ENCODE results near the gene TESK2. TPM values are rescaled to one million over a fixed set of nuclear protein-coding genes. Genes with fewer than 3 reads are reported as not detected.
"Not testable (repeated sequence)": the region's sequence is repeated elsewhere in the genome, so short reads cannot be mapped to it uniquely, and the experiment has no call there.

Gene TESK2
- total RNA-seq, 1 experiment from 2014 or later = 0.27 TPM

DNA sequence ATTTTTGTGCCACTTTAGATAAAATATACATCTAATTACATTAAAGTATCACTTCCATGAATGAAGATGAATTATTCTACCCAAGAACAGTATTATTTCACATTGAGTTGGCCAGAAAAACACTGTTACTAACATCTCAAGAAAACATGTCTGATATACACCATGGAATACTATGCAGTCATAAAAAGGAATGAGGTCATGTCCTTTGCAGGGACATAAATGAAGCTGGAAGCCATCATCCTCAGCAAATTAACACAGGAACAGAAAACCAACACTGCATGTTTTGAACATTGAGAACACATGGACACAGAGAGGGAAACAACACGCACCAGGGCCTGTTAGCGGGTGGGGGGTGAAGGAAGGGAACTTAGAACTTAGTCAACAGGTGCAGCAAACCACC is 69.0 kb downstream of the TESK2 start:
- no peak for DNase-seq (ENCODE audit: extremely low read depth, low read depth)

- DNase-seq (ENCODE audit: extremely low read depth, low read depth) = no peak
Observed at GRCh38 chr1:45414746-45415145, 76.2 kb downstream of the TESK2 start.

DNA sequence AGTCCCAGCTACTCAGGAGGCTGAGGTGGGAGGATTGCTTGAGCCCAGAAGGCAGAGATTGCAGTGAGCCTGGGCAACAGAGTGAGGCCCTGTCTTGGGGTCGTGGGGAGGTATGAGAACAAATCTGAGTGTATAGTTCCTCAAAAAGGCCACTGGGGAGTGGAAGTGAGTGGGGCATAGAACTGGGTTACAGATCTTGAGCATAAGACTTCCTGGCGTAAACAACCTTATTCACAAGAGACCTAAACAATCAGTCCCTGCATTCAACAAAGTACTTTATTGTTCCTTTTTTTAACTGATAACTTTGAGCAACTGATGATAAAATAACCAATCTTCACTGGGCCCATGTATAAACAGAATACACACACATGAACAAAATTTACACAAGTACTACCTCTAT is 78.1 kb downstream of the TESK2 start:
- DNase-seq (ENCODE audit: extremely low read depth, low read depth) = no peak

GRCh38 chr1:45411510-45411899 is 79.5 kb downstream of the TESK2 start:
- no peak for DNase-seq (ENCODE audit: extremely low read depth, low read depth)

GRCh38 chr1:45410850-45411509 is 80.0 kb downstream of the TESK2 start:
- no peak for DNase-seq (ENCODE audit: extremely low read depth, low read depth)

GRCh38 chr1:45409276-45409675 is 81.7 kb downstream of the TESK2 start:
- DNase-seq (ENCODE audit: extremely low read depth, low read depth) = no peak

- DNase-seq (ENCODE audit: extremely low read depth, low read depth) = no peak
Observed at GRCh38 chr1:45407629-45408287, 83.2 kb downstream of the TESK2 start.

DNA sequence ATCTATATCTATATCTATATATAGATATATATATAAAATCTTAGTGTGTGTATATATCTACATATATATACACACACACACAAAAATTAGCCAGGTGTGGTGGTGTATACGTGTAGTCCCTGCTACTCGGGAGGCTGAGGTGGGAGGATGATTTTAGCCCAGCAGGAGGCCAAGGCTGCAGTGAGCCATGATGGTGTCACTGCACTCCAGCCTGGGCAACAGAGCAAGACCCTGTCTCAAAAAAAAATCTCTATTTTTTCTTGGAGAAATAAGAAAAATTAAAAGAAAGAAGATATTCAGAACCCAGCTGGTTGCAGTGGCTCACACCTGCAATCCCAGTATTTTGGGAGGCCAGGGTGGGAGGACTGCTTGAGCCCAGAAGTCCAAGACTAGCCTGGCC is 85.3 kb downstream of the TESK2 start:
- no peak for DNase-seq (ENCODE audit: extremely low read depth, low read depth)

- no peak for DNase-seq (ENCODE audit: extremely low read depth, low read depth)
Observed at GRCh38 chr1:45403718-45404117, 87.2 kb downstream of the TESK2 start.

DNA sequence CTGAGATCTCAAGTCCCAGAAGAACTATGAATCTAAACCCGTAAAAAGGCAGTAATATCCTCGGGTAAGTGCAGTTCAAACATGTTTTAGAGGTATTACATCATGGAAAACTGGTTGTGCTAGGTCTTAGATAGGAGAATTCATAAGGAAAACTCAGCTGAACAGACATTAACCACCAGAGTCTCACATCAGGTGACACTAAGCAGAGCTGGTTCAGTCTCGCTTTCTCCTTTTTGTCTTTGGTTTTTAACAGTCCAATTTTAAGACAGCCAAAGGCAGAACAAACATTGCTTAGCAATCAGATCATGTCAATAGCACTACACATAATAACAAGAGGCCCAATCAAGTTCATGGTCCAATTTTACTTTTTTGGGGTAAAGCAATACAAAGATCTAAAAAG is 87.7 kb downstream of the TESK2 start:
- no peak for DNase-seq (ENCODE audit: extremely low read depth, low read depth)

DNA sequence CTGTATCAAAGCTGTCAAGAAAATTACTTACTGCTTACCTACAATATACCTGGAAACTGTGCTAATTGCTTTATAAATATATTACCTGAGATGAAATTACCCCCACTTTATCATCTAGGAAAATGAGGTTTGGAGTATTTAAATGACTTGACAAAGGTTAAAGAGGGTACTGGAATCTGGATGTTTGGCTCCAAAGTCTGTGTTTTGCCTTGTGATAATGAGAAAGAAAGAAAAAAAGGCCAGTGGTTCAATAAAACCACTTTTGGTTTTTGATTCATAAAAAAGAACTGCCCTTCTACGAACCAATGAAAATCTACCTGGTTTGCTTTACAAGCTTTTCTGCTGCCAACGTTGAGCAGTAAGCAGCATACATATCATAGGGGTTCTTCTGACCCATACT is 89.4 kb downstream of the TESK2 start:
- no peak for DNase-seq (ENCODE audit: extremely low read depth, low read depth)

DNA sequence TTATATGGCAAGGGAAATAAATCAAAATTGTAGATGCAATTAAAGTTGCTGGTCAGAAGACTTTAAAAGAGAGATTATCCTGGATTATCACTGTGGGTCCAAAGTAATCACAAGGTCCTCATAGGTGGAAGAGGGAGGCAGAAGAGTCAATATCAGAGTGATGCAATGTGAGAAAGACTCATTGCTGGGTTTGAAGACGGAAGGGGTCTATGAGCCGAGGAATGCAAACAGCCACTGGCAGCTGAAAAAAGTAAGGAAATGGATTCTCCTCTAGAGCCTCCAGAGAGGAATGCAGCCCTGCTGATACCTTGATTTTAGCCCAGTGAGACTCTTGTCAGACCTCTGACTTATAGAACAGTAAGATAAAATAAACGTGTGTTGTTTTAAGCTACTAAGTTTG is 90.9 kb downstream of the TESK2 start:
- DNase-seq (ENCODE audit: extremely low read depth, low read depth) = no peak

- DNase-seq (ENCODE audit: extremely low read depth, low read depth) = no peak
Observed at GRCh38 chr1:45397285-45397684, 93.7 kb downstream of the TESK2 start.

GRCh38 chr1:45395582-45395981 is 95.4 kb downstream of the TESK2 start:
- DNase-seq (ENCODE audit: extremely low read depth, low read depth) = no peak

- DNase-seq (ENCODE audit: extremely low read depth, low read depth) = no peak
Observed at GRCh38 chr1:45395051-45395450, 95.9 kb downstream of the TESK2 start.

GRCh38 chr1:45394342-45394741 is 96.6 kb downstream of the TESK2 start:
- no peak for DNase-seq (ENCODE audit: extremely low read depth, low read depth)

- peak; percentile 14 for DNase-seq (ENCODE audit: extremely low read depth, low read depth)
Observed at GRCh38 chr1:45393718-45394302, 97.2 kb downstream of the TESK2 start.

GRCh38 chr1:45386219-45386618 is 104.7 kb downstream of the TESK2 start:
- no peak for DNase-seq (ENCODE audit: extremely low read depth, low read depth)

- no peak for DNase-seq (ENCODE audit: extremely low read depth, low read depth)
Observed at GRCh38 chr1:45385302-45385701, 105.7 kb downstream of the TESK2 start.

GRCh38 chr1:45384213-45384612 is 106.8 kb downstream of the TESK2 start:
- not testable (repeated sequence) for DNase-seq (ENCODE audit: extremely low read depth, low read depth)

DNA sequence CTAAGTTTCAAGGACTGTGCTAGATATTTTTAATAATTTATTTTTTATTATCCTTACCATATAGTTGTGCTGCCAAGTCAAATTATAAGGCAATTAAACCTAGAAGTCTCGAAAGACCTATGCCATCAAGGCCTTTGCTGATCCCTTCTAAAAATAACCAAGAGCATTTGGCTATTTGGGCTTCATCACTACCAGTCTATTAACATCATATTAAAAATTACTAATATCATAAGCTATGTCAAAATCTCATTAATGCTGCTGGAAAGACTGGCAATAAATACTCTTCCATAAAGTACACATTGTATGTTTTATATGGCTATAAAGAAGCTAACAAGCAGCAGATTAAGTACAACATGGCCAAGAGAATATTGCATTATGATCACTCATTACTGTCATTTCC is 107.8 kb downstream of the TESK2 start:
- no peak for DNase-seq (ENCODE audit: extremely low read depth, low read depth)

- DNase-seq (ENCODE audit: extremely low read depth, low read depth) = no peak
Observed at GRCh38 chr1:45381243-45381642, 109.7 kb downstream of the TESK2 start.
